ENCODE data around the gene PTPN6.

PTPN6 gene

GRCh38 chr12:6934110-6934509, 17.0 kb upstream of the PTPN6 start:
- Histone ChIP-seq H3K27me3 (ENCODE audit: insufficient read depth, poor library complexity, severe bottlenecking) (no peaks in the 10 kb centered on the region), H3K27ac (replicated peaks) (no peak overlapping the region), H3K4me3 (replicated peaks; ENCODE audit: insufficient read depth, low read length) (no peak overlapping the region)
- DNase-seq (ENCODE audit: low read depth in 1 of 2, low spot score in 1 of 2), result no peak
- TF ChIP-seq POLR2AphosphoS5 (IDR thresholded peaks at IDR 0.05; ENCODE audit: low read depth) (no peak), SPI1 (IDR thresholded peaks at IDR 0.05; ENCODE audit: borderline replicate concordance, low read depth) (no peak), GABPA (IDR thresholded peaks at IDR 0.05; ENCODE audit: low read depth) (no peak), CTCF (IDR thresholded peaks at IDR 0.05; ENCODE audit: insufficient read depth, low read length) (no peak), REST (IDR thresholded peaks at IDR 0.05; ENCODE audit: insufficient replicate concordance, low read depth) (no peak)

- no peak for TF ChIP-seq GABPA (IDR thresholded peaks at IDR 0.05; ENCODE audit: low read depth)
- TF ChIP-seq SPI1 (IDR thresholded peaks at IDR 0.05; ENCODE audit: borderline replicate concordance, low read depth), result peak; percentile 6; the same call in 1 of the 2 replicates
- Histone ChIP-seq H3K27ac (replicated peaks) (no peak overlapping the region; the same call in 1 of the 2 replicates), H3K4me3 (replicated peaks; ENCODE audit: insufficient read depth, low read length) (no peak overlapping the region), H3K27me3 (ENCODE audit: insufficient read depth, poor library complexity, severe bottlenecking) (no peaks in the 10 kb centered on the region)
- no peak for DNase-seq (ENCODE audit: low read depth in 1 of 2, low spot score in 1 of 2)
Measured at GRCh38 chr12:6935371-6936193, 15.6 kb upstream of the PTPN6 start.

- TF ChIP-seq POLR2AphosphoS5 (IDR thresholded peaks at IDR 0.05; ENCODE audit: low read depth), result no peak
- no peak for TF ChIP-seq GABPA (IDR thresholded peaks at IDR 0.05; ENCODE audit: low read depth)
- no peak for TF ChIP-seq SPI1 (IDR thresholded peaks at IDR 0.05; ENCODE audit: borderline replicate concordance, low read depth)
- TF ChIP-seq CTCF (IDR thresholded peaks at IDR 0.05; ENCODE audit: insufficient read depth, low read length), result no peak
- no peak for TF ChIP-seq REST (IDR thresholded peaks at IDR 0.05; ENCODE audit: insufficient replicate concordance, low read depth)
- no peak overlapping the region for H3K4me3 ChIP-seq (replicated peaks; ENCODE audit: insufficient read depth, low read length)
- no peaks in the 10 kb centered on the region for H3K27me3 ChIP-seq (ENCODE audit: insufficient read depth, poor library complexity, severe bottlenecking)
- H3K27ac ChIP-seq (replicated peaks), result peak overlapping the region; percentile 95
- DNase-seq (ENCODE audit: low read depth in 1 of 2, low spot score in 1 of 2), result no peak
Measured at GRCh38 chr12:6936194-6936635, 14.9 kb upstream of the PTPN6 start.

GRCh38 chr12:6936636-6937480, 14.3 kb upstream of the PTPN6 start:
- peak overlapping the region; percentile 95 for H3K27ac ChIP-seq (replicated peaks)
- TF ChIP-seq GABPA (IDR thresholded peaks at IDR 0.05; ENCODE audit: low read depth), result no peak
- 0 out of 2 replicates have a peak, but pooled peaks have one; percentile 5 for TF ChIP-seq SPI1 (IDR thresholded peaks at IDR 0.05; ENCODE audit: borderline replicate concordance, low read depth)
- TF ChIP-seq POLR2AphosphoS5 (IDR thresholded peaks at IDR 0.05; ENCODE audit: low read depth), result no peak; the same call in 1 of the 2 replicates

More at GRCh38 chr12:6936636-6937480, 14.3 kb upstream of the PTPN6 start:
- DNase-seq (ENCODE audit: low read depth in 1 of 2, low spot score in 1 of 2), result no peak
- Histone ChIP-seq H3K27me3 (ENCODE audit: insufficient read depth, poor library complexity, severe bottlenecking) (no peaks in the 10 kb centered on the region), H3K4me3 (replicated peaks; ENCODE audit: insufficient read depth, low read length) (peak overlapping the region; percentile 70)
